GM12878 (cell line): ENCODE measurements around the gene HVCN1.

ENCODE experiments used
- CTCF ChIP-seq, 3 experiments: IDR thresholded peaks in 2 of 3; conservative IDR thresholded peaks in 1 of 3; 2 replicates each; pipeline ENCODE4 v1.5.1; 2011; ENCODE audit warnings: low read depth in 3 of 3, low read length in 3 of 3, mild to moderate bottlenecking in 3 of 3, control low read depth in 2 of 3, moderate library complexity in 2 of 3, inconsistent platforms in 1 of 3, mixed read lengths in 1 of 3; ENCODE audit not compliant: control insufficient read depth in 2 of 3, insufficient read depth in 1 of 3; ENCODE audit errors: extremely low read depth in 1 of 3
- FOXM1 ChIP-seq: IDR thresholded peaks from 2 replicates; pipeline ENCODE4 v1.6.1; 2012; ENCODE audit warnings: low read depth, mild to moderate bottlenecking, inconsistent platforms, low read length, moderate library complexity

- TF ChIP-seq CTCF (IDR thresholded peaks at IDR 0.05 in 2 of 3, conservative IDR thresholded peaks at IDR 0.05 in 1 of 3; ENCODE audit: control insufficient read depth in 2 of 3, extremely low read depth in 1 of 3, insufficient read depth in 1 of 3, low read depth in 3 of 3, low read length in 3 of 3): no peak
- no peak for TF ChIP-seq FOXM1
These were observed at the start of gene HVCN1 for GRCh38 chr12:110688446-110689280.
